Gastrocnemius medialis (tissue), 4 donors: ENCODE measurements around the gene TNFRSF21. TPM values are rescaled to one million over a fixed set of nuclear protein-coding genes. Genes with fewer than 3 reads are reported as not detected.

Experiments used
- ATAC-seq, 2 donors: fragments of 150-250 bp; one replicate each; pipeline ENCODE4 v1.9.1; 2016
- DNase-seq, 2 donors: peaks; one replicate each; pipeline ENCODE4 v3.0.0-alpha.2; 2019
- H3K27ac ChIP-seq, 4 donors: fragments of 200-600 bp; sonication (generic); 1 replicate in 1 of 4; 2 replicates in 3 of 4; pipeline ENCODE4 v1.5.1; 2016 to 2018; ENCODE audit warnings: mild to moderate bottlenecking in 2 of 4, moderate library complexity in 1 of 4
- H3K27me3 ChIP-seq, 3 donors: fragments of 200-600 bp; sonication (generic) in 2 of 3; 1 replicate in 1 of 3; 2 replicates in 2 of 3; pipeline versions ENCODE4 v1.5.1 to v1.6.0; 2016 to 2019; ENCODE audit warnings: mild to moderate bottlenecking in 1 of 3, moderate library complexity in 1 of 3
- H3K36me3 ChIP-seq, 2 donors: fragments of 200-600 bp; sonication (generic) in 1 of 2; one replicate each; pipeline ENCODE4 v1.5.1; 2017 to 2018
- H3K4me1 ChIP-seq, 2 donors: fragments of 200-600 bp; sonication (generic) in 1 of 2; one replicate each; pipeline ENCODE4 v1.5.1; 2016 to 2017; ENCODE audit warnings: mild to moderate bottlenecking in 2 of 2
- H3K4me3 ChIP-seq, 4 donors: fragments of 200-600 bp; sonication (generic) in 3 of 4; 1 replicate in 1 of 4; 2 replicates in 3 of 4; pipeline ENCODE4 v1.5.1; 2016 to 2019; ENCODE audit warnings: mild to moderate bottlenecking in 2 of 4
- H3K9me3 ChIP-seq, 3 donors: fragments of 200-600 bp; sonication (generic) in 2 of 3; 1 replicate in 1 of 3; 2 replicates in 2 of 3; pipeline ENCODE4 v1.5.1; 2016 to 2019
- CTCF ChIP-seq, 5 experiments: fragments of 450-650 bp in 3 of 5; fragments of 200-600 bp in 2 of 5; sonication (generic) in 2 of 5; IDR thresholded peaks in 4 of 5; conservative IDR thresholded peaks in 1 of 5; 1 replicate in 4 of 5; 2 replicates in 1 of 5; pipeline ENCODE4 v1.5.1; 2016 to 2019; ENCODE audit warnings: antibody characterized with exemption in 5 of 5, mild to moderate bottlenecking in 3 of 5, moderate library complexity in 3 of 5
- POLR2A ChIP-seq, 2 donors: fragments of 450-650 bp; IDR thresholded peaks; one replicate each; pipeline ENCODE4 v1.6.1; 2017; ENCODE audit warnings: antibody characterized with exemption in 2 of 2, mild to moderate bottlenecking in 2 of 2, moderate library complexity in 2 of 2
- in situ Hi-C, 4 donors: fragments of 200-750 bp; cut with MboI; loops; one replicate each; pipeline versions ENCODE4 v1.15.0 to v1.8.0; 2017; ENCODE audit warnings: low sequenced_read_pairs in 4 of 4
- intact Hi-C: fragments of 100-400 bp; cut with DNase I; formaldehyde crosslinking; loops from one replicate; pipeline ENCODE4 v1.15.1; 2023; ENCODE audit warnings: low total_unique reads
- total RNA-seq, 4 donors: library from RNA; depleted of rRNA; stranded (reverse); fragments of >200 nt; gene quantifications; one replicate each; pipeline versions ENCODE4 v1.1.0 to v1.2.3, GENCODE V29; 2016

Gene TNFRSF21
- total RNA-seq, 4 donors from 2014 or later, result 2.8 to 5.3 (median 3.7) TPM

- ATAC-seq (no peak), DNase-seq (no peak)
- H3K4me3 ChIP-seq, result no peak overlapping the region
- no peak overlapping the region for H3K27ac ChIP-seq
- no peaks in the 10 kb centered on the region for H3K9me3 ChIP-seq
- no peaks in the 10 kb centered on the region for H3K4me1 ChIP-seq
- H3K27me3 ChIP-seq, result no peaks in the 10 kb centered on the region
- no peaks in the 10 kb centered on the region for H3K36me3 ChIP-seq
- in situ Hi-C loops, result loop anchor here in 3 of 4 donors (25.0 kb wide), 2 partner anchors 462 to 487 kb away; no protein-coding TSS in a partner anchor
- TF ChIP-seq CTCF (IDR thresholded peaks at IDR 0.05 in 4 of 5, conservative IDR thresholded peaks at IDR 0.05 in 1 of 5) (no peak), POLR2A (IDR thresholded peaks at IDR 0.05) (no peak)
- intact Hi-C loops, result no loop called here
These were observed 14.2 kb upstream of the TNFRSF21 start for GRCh38 chr6:47323887-47324286.

- intact Hi-C loops, result no loop called here
- no peaks in the 10 kb centered on the region for H3K27me3 ChIP-seq
- ATAC-seq (no peak), DNase-seq (no peak)
- no peaks in the 10 kb centered on the region for H3K36me3 ChIP-seq
- no peak overlapping the region for H3K4me3 ChIP-seq
- TF ChIP-seq CTCF (IDR thresholded peaks at IDR 0.05 in 4 of 5, conservative IDR thresholded peaks at IDR 0.05 in 1 of 5), result no peak
- TF ChIP-seq POLR2A (IDR thresholded peaks at IDR 0.05), result no peak
- H3K9me3 ChIP-seq, result no peaks in the 10 kb centered on the region
- in situ Hi-C loops, result loop anchor here in 3 of 4 donors (25.0 kb wide), 2 partner anchors 461 to 486 kb away; no protein-coding TSS in a partner anchor
- H3K27ac ChIP-seq, result no peak overlapping the region
- H3K4me1 ChIP-seq, result no peaks in the 10 kb centered on the region
These were observed 13.6 kb upstream of the TNFRSF21 start for GRCh38 chr6:47323321-47323720.

- intact Hi-C loops (no loop called here), in situ Hi-C loops (loop anchor here in 3 of 4 donors (25.0 kb wide), 2 partner anchors 459 to 484 kb away; no protein-coding TSS in a partner anchor)
- no peaks in the 10 kb centered on the region for H3K27me3 ChIP-seq
- no peaks in the 10 kb centered on the region for H3K9me3 ChIP-seq
- H3K36me3 ChIP-seq, result no peaks in the 10 kb centered on the region
- ATAC-seq, result no peak
- DNase-seq, result no peak
- no peaks in the 10 kb centered on the region for H3K4me1 ChIP-seq
- H3K27ac ChIP-seq, result no peak overlapping the region
- no peak overlapping the region for H3K4me3 ChIP-seq
- TF ChIP-seq CTCF (IDR thresholded peaks at IDR 0.05 in 4 of 5, conservative IDR thresholded peaks at IDR 0.05 in 1 of 5) (no peak), POLR2A (IDR thresholded peaks at IDR 0.05) (no peak)
These were observed 11.9 kb upstream of the TNFRSF21 start for GRCh38 chr6:47321577-47321976.

GRCh38 chr6:47319867-47320266 lies 10.2 kb upstream of the TNFRSF21 start:
- Histone ChIP-seq H3K27ac (no peak overlapping the region), H3K4me3 (no peak overlapping the region), H3K9me3 (no peaks in the 10 kb centered on the region), H3K36me3 (no peaks in the 10 kb centered on the region), H3K27me3 (no peaks in the 10 kb centered on the region), H3K4me1 (no peaks in the 10 kb centered on the region)
- TF ChIP-seq POLR2A (IDR thresholded peaks at IDR 0.05) (no peak), CTCF (IDR thresholded peaks at IDR 0.05 in 4 of 5, conservative IDR thresholded peaks at IDR 0.05 in 1 of 5) (no peak)
- intact Hi-C loops (no loop called here), in situ Hi-C loops (loop anchor here in 3 of 4 donors (25.0 kb wide), 2 partner anchors 458 to 483 kb away; no protein-coding TSS in a partner anchor)
- DNase-seq (no peak), ATAC-seq (no peak)

GRCh38 chr6:47319382-47319781 lies 9.7 kb upstream of the TNFRSF21 start:
- H3K27me3 ChIP-seq, result no peaks in the 10 kb centered on the region
- no peaks in the 10 kb centered on the region for H3K36me3 ChIP-seq
- no peak for ATAC-seq
- in situ Hi-C loops (loop anchor here in 3 of 4 donors (25.0 kb wide), 2 partner anchors 457 to 482 kb away; no protein-coding TSS in a partner anchor), intact Hi-C loops (no loop called here)
- no peaks in the 10 kb centered on the region for H3K4me1 ChIP-seq
- no peak for TF ChIP-seq POLR2A (IDR thresholded peaks at IDR 0.05)
- TF ChIP-seq CTCF (IDR thresholded peaks at IDR 0.05 in 4 of 5, conservative IDR thresholded peaks at IDR 0.05 in 1 of 5), result no peak
- H3K4me3 ChIP-seq, result no peak overlapping the region
- no peak overlapping the region for H3K27ac ChIP-seq
- DNase-seq, result no peak
- H3K9me3 ChIP-seq, result no peaks in the 10 kb centered on the region
